Right atrium auricular region (tissue), 2 donors: Measurements from ENCODE around the gene MTARC2. TPM values are rescaled to one million over a fixed set of nuclear protein-coding genes. Genes with fewer than 3 reads are reported as not detected.

Experiments used
- DNase-seq: peaks from one replicate; pipeline ENCODE4 v3.0.0-alpha.2; 2019; ENCODE audit warnings: low spot score
- H3K27ac ChIP-seq, 2 donors: fragments of 200-600 bp; sonication (generic); 1 replicate in 1 of 2; 2 replicates in 1 of 2; pipeline ENCODE4 v1.5.1; 2016 to 2019
- H3K27me3 ChIP-seq, 2 donors: fragments of 200-600 bp; sonication (generic); one replicate each; pipeline versions ENCODE4 v1.5.1 to v1.6.0; 2017 to 2019
- H3K36me3 ChIP-seq: fragments of 200-600 bp; sonication (generic); one replicate; pipeline ENCODE4 v1.5.1; 2016
- H3K4me1 ChIP-seq, 2 donors: fragments of 200-600 bp; sonication (generic); one replicate each; pipeline versions ENCODE4 v1.5.1 to v1.6.0; 2017 to 2019
- H3K4me3 ChIP-seq, 2 donors: fragments of 200-600 bp; sonication (generic); 1 replicate in 1 of 2; 2 replicates in 1 of 2; pipeline ENCODE4 v1.5.1; 2017 to 2019; ENCODE audit warnings: mild to moderate bottlenecking in 1 of 2, moderate library complexity in 1 of 2
- H3K9me3 ChIP-seq, 2 donors: fragments of 200-600 bp; sonication (generic); one replicate each; pipeline ENCODE4 v1.5.1; 2019
- CTCF ChIP-seq, 2 donors: fragments of 200-600 bp; sonication (generic); IDR thresholded peaks; one replicate each; pipeline ENCODE4 v1.5.1; 2019; ENCODE audit warnings: antibody characterized with exemption in 2 of 2
- total RNA-seq, 2 donors: library from RNA; depleted of rRNA; stranded (reverse); fragments of >200 nt; gene quantifications; one replicate each; pipeline ENCODE4 v1.1.0, GENCODE V29; 2016

MTARC2 gene
- total RNA-seq, 2 donors from 2014 or later, result 13.6 to 23.6 TPM

- Histone ChIP-seq H3K4me1 (peaks cover 0 to 24% of the 10 kb centered on the region in 2 donors), H3K9me3 (no peaks in the 10 kb centered on the region), H3K27ac (peak overlapping the region in 1 of 2 donors; percentile 62), H3K36me3 (peaks cover 13% of the 10 kb centered on the region), H3K4me3 (no peak overlapping the region), H3K27me3 (no peaks in the 10 kb centered on the region)
- TF ChIP-seq CTCF (IDR thresholded peaks at IDR 0.05), result no peak
- no peak for DNase-seq
These were observed 37.3 kb downstream of the MTARC2 start for GRCh38 chr1:220785166-220786056.

- no peak for TF ChIP-seq CTCF (IDR thresholded peaks at IDR 0.05)
- DNase-seq, result no peak
- H3K9me3 ChIP-seq, result no peaks in the 10 kb centered on the region
- H3K4me1 ChIP-seq, result peaks cover 0 to 24% of the 10 kb centered on the region in 2 donors
- no peaks in the 10 kb centered on the region for H3K27me3 ChIP-seq
- peak overlapping the region; percentile 33 to 62 for H3K27ac ChIP-seq
- peaks cover 13% of the 10 kb centered on the region for H3K36me3 ChIP-seq
- H3K4me3 ChIP-seq, result peak overlapping the region; percentile 43 to 57
These were observed 37.9 kb downstream of the MTARC2 start for GRCh38 chr1:220786057-220786336.

- peak; percentile 69 for DNase-seq
- H3K27me3 ChIP-seq, result no peaks in the 10 kb centered on the region
- peaks cover 13% of the 10 kb centered on the region for H3K36me3 ChIP-seq
- peak within 1 kb of the TSS; percentile 43 to 57 for H3K4me3 ChIP-seq
- H3K4me1 ChIP-seq, result peaks cover 0 to 28% of the 10 kb centered on the region in 2 donors
- H3K27ac ChIP-seq, result peak within 1 kb of the TSS; percentile 33 to 62
- H3K9me3 ChIP-seq, result no peaks in the 10 kb centered on the region
- TF ChIP-seq CTCF (IDR thresholded peaks at IDR 0.05), result peak; percentile 6 to 49
These were observed 38.4 kb downstream of the MTARC2 start, which contains the start of gene MTARC1 for GRCh38 chr1:220786337-220787068. Gene MTARC1, plus strand, starts transcription at chr1:220786913. Its CDS starts 32 bp downstream, at chr1:220786945.

- Histone ChIP-seq H3K36me3 (peaks cover 7% of the 10 kb centered on the region), H3K27me3 (no peaks in the 10 kb centered on the region), H3K27ac (peak overlapping the region in 1 of 2 donors; percentile 62), H3K4me3 (peak overlapping the region; percentile 43 to 57), H3K4me1 (peaks cover 0 to 34% of the 10 kb centered on the region in 2 donors), H3K9me3 (no peaks in the 10 kb centered on the region)
- peak in 1 of 2 donors; percentile 6 for TF ChIP-seq CTCF (IDR thresholded peaks at IDR 0.05)
- DNase-seq, result peak; percentile 55
These were observed 39.0 kb downstream of the MTARC2 start for GRCh38 chr1:220787069-220787619.

GRCh38 chr1:220788900-220789299 lies 40.8 kb downstream of the MTARC2 start:
- Histone ChIP-seq H3K9me3 (no peaks in the 10 kb centered on the region), H3K4me3 (no peak overlapping the region), H3K36me3 (peaks cover under 1% of the 10 kb centered on the region), H3K4me1 (peaks cover 0 to 35% of the 10 kb centered on the region in 2 donors), H3K27ac (no peak overlapping the region), H3K27me3 (no peaks in the 10 kb centered on the region)
- DNase-seq, result peak; percentile 58
- no peak for TF ChIP-seq CTCF (IDR thresholded peaks at IDR 0.05)
